GM18907 (cell line): Measurements from ENCODE around the gene ABHD12.
A peak's percentile ranks its signal among the peaks of the same experiment; 100 is the strongest.

Experiments
- ATAC-seq: cut with Tn5 transposase; IDR thresholded peaks from one replicate; pipeline ENCODE4 v1.9.1; 2021; ENCODE audit warnings: mild to moderate bottlenecking, moderate library complexity; ENCODE audit not compliant: unreplicated experiment

Gene ABHD12

GRCh38 chr20:25291432-25292133, 99.1 kb downstream of the ABHD12 start:
- ATAC-seq: no peak

- no peak for ATAC-seq
Observed at GRCh38 chr20:25290646-25291431, 99.8 kb downstream of the ABHD12 start.

- no peak for ATAC-seq
Observed at GRCh38 chr20:25289886-25290597, 100.6 kb downstream of the ABHD12 start.

- ATAC-seq: peak; percentile 88
Observed at GRCh38 chr20:25288291-25289181, 102.1 kb downstream of the ABHD12 start.

GRCh38 chr20:25287631-25288290, 102.9 kb downstream of the ABHD12 start:
- no peak for ATAC-seq

GRCh38 chr20:25286917-25287316, 103.7 kb downstream of the ABHD12 start:
- ATAC-seq: no peak

GRCh38 chr20:25285856-25286798, 104.5 kb downstream of the ABHD12 start:
- no peak for ATAC-seq

- ATAC-seq: no peak
Observed at GRCh38 chr20:25285091-25285647, 105.5 kb downstream of the ABHD12 start.

GRCh38 chr20:25284131-25284601, 106.5 kb downstream of the ABHD12 start:
- no peak for ATAC-seq

- ATAC-seq: no peak
Observed at GRCh38 chr20:25283221-25283951, 107.2 kb downstream of the ABHD12 start.

GRCh38 chr20:25282796-25283195, 107.8 kb downstream of the ABHD12 start:
- no peak for ATAC-seq

GRCh38 chr20:25282034-25282781, 108.4 kb downstream of the ABHD12 start:
- peak; percentile 8 for ATAC-seq

GRCh38 chr20:25281541-25281991, 109.1 kb downstream of the ABHD12 start:
- ATAC-seq: peak; percentile 50

- no peak for ATAC-seq
Observed at GRCh38 chr20:25280574-25281535, 109.8 kb downstream of the ABHD12 start.

- ATAC-seq: no peak
Observed at GRCh38 chr20:25280051-25280573, 110.5 kb downstream of the ABHD12 start.

GRCh38 chr20:25279403-25279802, 111.2 kb downstream of the ABHD12 start:
- no peak for ATAC-seq
